Body of pancreas (tissue), 4 donors: ENCODE measurements around the gene PCBP2.

Source experiments
- CTCF ChIP-seq, 7 experiments: fragments of 450-650 bp in 4 of 7; fragments of 200-600 bp in 3 of 7; sonication (generic) in 3 of 7; IDR thresholded peaks; one replicate each; pipeline ENCODE4 v1.5.1; 2016 to 2019; ENCODE audit warnings: antibody characterized with exemption in 7 of 7
- POLR2A ChIP-seq, 3 donors: fragments of 450-650 bp; IDR thresholded peaks; one replicate each; pipeline ENCODE4 v1.6.1; 2016; ENCODE audit warnings: antibody characterized with exemption in 3 of 3, mild to moderate bottlenecking in 2 of 3

GRCh38 chr12:53516758-53517455 is 65.0 kb downstream of the PCBP2 start:
- TF ChIP-seq CTCF (IDR thresholded peaks at IDR 0.05) = no peak
- no peak for TF ChIP-seq POLR2A (IDR thresholded peaks at IDR 0.05)
